Kidney (tissue), 14 donors: ENCODE data around the gene DHPS. TPM values are rescaled to one million over a fixed set of nuclear protein-coding genes. Genes with fewer than 3 reads are reported as not detected.

Experiments used
- DNase-seq, 5 donors: peaks; one replicate each; pipeline ENCODE4 v3.0.0-alpha.2; 2013 to 2020
- FAIRE-seq: peaks from 2 replicates; lab custom pipeline; 2012; peaks lifted over from hg19 to GRCh38; lab: Jason Lieb, UNC
- H3K27ac ChIP-seq, 2 donors: one replicate each; pipeline ENCODE4 v1.7.0; 2013; ENCODE audit warnings: low read depth in 2 of 2, low read length in 2 of 2, inconsistent platforms in 1 of 2
- H3K27me3 ChIP-seq: one replicate; pipeline ENCODE4 v1.7.1; 2013; ENCODE audit warnings: low read length, inconsistent platforms; ENCODE audit not compliant: control insufficient read depth, insufficient read depth
- H3K36me3 ChIP-seq, 3 donors: one replicate each; pipeline versions ENCODE4 v1.7.0 to v1.7.1; 2013; ENCODE audit warnings: low read length in 3 of 3, control low read depth in 1 of 3, inconsistent platforms in 1 of 3; ENCODE audit not compliant: insufficient read depth in 3 of 3, control insufficient read depth in 2 of 3
- H3K4me1 ChIP-seq, 3 donors: one replicate each; pipeline versions ENCODE4 v1.7.0 to v1.7.1; 2013; ENCODE audit warnings: low read length in 3 of 3, inconsistent platforms in 1 of 3, low read depth in 1 of 3; ENCODE audit not compliant: control insufficient read depth in 2 of 3, insufficient read depth in 2 of 3
- H3K4me3 ChIP-seq, 3 donors: one replicate each; pipeline versions ENCODE4 v1.7.0 to v1.8.1; 2013; ENCODE audit warnings: low read length in 3 of 3, control low read depth in 1 of 3, inconsistent platforms in 1 of 3
- H3K9ac ChIP-seq, 3 donors: one replicate each; pipeline versions ENCODE4 v1.7.0 to v1.7.1; 2013; ENCODE audit warnings: low read length in 3 of 3, control low read depth in 1 of 3, inconsistent platforms in 1 of 3
- H3K9me3 ChIP-seq, 3 donors: one replicate each; pipeline versions ENCODE4 v1.7.0 to v1.7.1; 2013; ENCODE audit warnings: low read length in 3 of 3, control low read depth in 1 of 3, inconsistent platforms in 1 of 3; ENCODE audit not compliant: control insufficient read depth in 2 of 3, insufficient read depth in 1 of 3
- CTCF ChIP-seq: IDR thresholded peaks from 3 replicates; pipeline ENCODE4 v1.5.1; 2012; ENCODE audit warnings: mild to moderate bottlenecking, moderate library complexity, borderline replicate concordance; ENCODE audit not compliant: insufficient read depth; ENCODE audit errors: extremely low read depth
- intact Hi-C: fragments of 100-400 bp; cut with DNase I; formaldehyde crosslinking; loops from one replicate; pipeline ENCODE4 v1.11.1; 2022
- polyA plus RNA-seq: library from polyadenylated mRNA; stranded (reverse); fragments of 350-450 nt; fragmentation: Illumina TruSeq; extraction: RNeasy Lipid Tissue Mini Kit (QIAGEN cat#74804); gene quantifications from one replicate; pipeline ENCODE4 v1.2.3, GENCODE V29; 2014; ENCODE audit warnings: low read depth, low replicate concordance; ENCODE audit not compliant: insufficient read depth
- total RNA-seq: library from RNA; stranded (reverse); fragmentation: NEBNext Ultra II Directional; extraction: Animal tissue kit (Norgen Biotek cat#: 25700); gene quantifications from one replicate; pipeline ENCODE4 v1.2.1, GENCODE V29; 2021
- donor health status: control.
- donor health status: control.
- donor health status: control.
- donor health status: control.
- donor health status: control.
- donor health status: DM: yes; HTN: yes; CAD: no.
- donor health status: Normal renal cell carcinoma (clear cell type).

Gene DHPS
- total and polyA plus RNA-seq, 2 donors from 2014 or later = 61.3 to 75.9 TPM

- Histone ChIP-seq H3K9ac (no peak overlapping the region), H3K4me1 (no peaks in the 10 kb centered on the region), H3K27me3 (no peaks in the 10 kb centered on the region), H3K4me3 (no peak overlapping the region), H3K36me3 (peaks cover 7 to 49% (median 29%) of the 10 kb centered on the region in 3 donors), H3K9me3 (no peaks in the 10 kb centered on the region), H3K27ac (no peak overlapping the region)
- intact Hi-C loops = no loop called here
- FAIRE-seq (no peak), DNase-seq (no peak)
- TF ChIP-seq CTCF = no peak
These were observed 27.0 kb upstream of the DHPS start for GRCh38 chr19:12708641-12709040.

DNA sequence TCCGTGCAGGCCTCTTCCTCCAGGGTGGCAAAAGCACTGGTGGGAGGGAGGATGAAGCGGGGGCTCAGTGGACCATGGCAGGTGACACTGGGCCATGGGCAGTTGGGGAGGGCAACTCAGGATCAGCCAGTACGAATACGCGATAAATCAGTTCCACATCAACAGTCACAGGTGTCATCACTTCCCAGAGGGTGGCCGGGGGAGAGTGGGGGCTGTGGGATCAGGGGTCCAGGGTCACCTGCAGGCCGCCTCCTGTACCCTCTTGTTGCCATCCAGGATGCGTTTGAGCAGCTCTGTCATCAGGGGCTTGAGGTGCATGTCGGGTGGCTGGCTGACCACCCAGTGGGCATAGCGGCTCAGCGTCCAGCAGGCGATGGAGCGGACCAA is 24.6 kb upstream of the DHPS start:
- no peak overlapping the region for H3K27ac ChIP-seq

GRCh38 chr19:12705654-12706331 is 24.1 kb upstream of the DHPS start:
- H3K9ac ChIP-seq = no peak overlapping the region
- no peak overlapping the region for H3K4me3 ChIP-seq
- peaks cover 4 to 63% (median 28%) of the 10 kb centered on the region in 3 donors for H3K36me3 ChIP-seq
- DNase-seq = no peak
- intact Hi-C loops = no loop called here
- H3K4me1 ChIP-seq = no peaks in the 10 kb centered on the region
- H3K27me3 ChIP-seq = no peaks in the 10 kb centered on the region
- H3K9me3 ChIP-seq = no peaks in the 10 kb centered on the region
- no peak for TF ChIP-seq CTCF
- H3K27ac ChIP-seq = no peak overlapping the region
- no peak for FAIRE-seq

More for the DNA sequence above, 24.6 kb upstream of the DHPS start:
- H3K9me3 ChIP-seq = no peaks in the 10 kb centered on the region
- H3K36me3 ChIP-seq = peaks cover 4 to 63% (median 31%) of the 10 kb centered on the region in 3 donors
- TF ChIP-seq CTCF = no peak
- no peak for DNase-seq
- H3K27me3 ChIP-seq = no peaks in the 10 kb centered on the region
- H3K4me1 ChIP-seq = no peaks in the 10 kb centered on the region
- no peak overlapping the region for H3K9ac ChIP-seq
- FAIRE-seq = no peak
- H3K4me3 ChIP-seq = no peak overlapping the region
- intact Hi-C loops = no loop called here
